Measurements from ENCODE around the gene MDGA2. TPM values are rescaled to one million over a fixed set of nuclear protein-coding genes. Genes with fewer than 3 reads are reported as not detected.
"Not testable (repeated sequence)": the region's sequence is repeated elsewhere in the genome, so short reads cannot be mapped to it uniquely, and the experiment has no call there.

MDGA2 gene
- polyA plus RNA-seq, 3 donors = 0.06 TPM; not detected in 2

DNA sequence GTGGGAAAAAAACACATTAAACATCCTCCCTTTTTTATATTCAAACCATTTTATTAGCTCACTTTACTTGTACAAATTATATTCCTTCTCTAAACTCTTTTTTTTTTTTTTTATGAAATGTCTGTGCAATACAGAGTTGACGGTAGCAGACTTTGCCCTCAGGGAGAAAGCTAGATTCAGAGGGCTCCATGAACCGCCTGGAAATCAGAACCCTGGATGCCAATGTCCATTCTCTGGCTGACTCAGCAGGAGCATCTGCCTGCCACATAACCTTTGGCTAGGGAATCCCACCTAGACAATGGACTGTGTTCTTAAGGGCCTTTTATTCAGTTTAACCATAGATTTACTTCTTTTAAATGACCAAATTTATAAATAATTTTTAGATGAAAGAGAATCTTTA lies 467.0 kb downstream of the MDGA2 start:
- 58 to 88% (median 76%) methylated on average over 2 of the region's 2 CpGs for WGBS, 3 donors
- H3K27ac ChIP-seq (ENCODE audit: low read depth, low read length) = no peak overlapping the region

DNA sequence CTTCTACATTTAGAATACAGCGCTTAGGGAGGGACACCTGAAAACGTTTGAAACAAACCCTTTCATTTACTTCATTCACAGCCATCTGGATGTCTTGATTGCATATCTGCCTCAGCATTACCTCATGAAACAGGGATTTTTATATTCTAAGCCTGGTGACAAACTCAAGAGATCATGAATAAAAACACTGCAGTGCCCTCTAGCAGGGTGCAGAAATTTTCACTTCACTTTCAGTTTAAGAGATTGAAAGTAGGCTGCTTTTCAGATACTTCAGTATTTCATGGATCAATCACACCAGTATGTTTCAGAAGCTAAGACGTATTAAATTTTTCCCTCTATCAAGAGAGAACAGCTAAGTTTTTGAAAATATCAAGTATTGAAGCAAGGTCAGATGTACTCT lies 467.8 kb downstream of the MDGA2 start:
- 46 to 56% (median 46%) methylated on average over 3 of the region's 3 CpGs for WGBS, 3 donors
- H3K27ac ChIP-seq (ENCODE audit: low read depth, low read length) = no peak overlapping the region

DNA sequence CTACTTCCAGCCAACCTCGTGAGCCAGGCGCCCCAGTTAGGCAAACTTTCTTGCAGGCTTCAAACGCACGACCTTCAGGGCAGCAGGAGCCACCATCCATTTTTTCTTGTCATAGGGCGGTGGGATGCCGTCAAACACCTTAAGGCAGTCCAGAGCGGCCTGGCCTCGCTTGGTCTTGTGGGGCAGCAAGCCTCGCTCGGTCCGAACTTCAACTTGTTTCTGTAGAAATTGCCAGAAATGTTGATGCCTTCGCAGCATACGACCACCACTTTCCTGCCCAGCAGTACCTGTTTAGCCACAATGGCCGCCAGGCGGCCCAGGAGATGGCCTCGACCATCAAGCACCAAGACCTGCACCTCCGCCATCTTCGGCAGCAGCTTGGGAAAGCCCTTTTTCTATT lies 474.7 kb downstream of the MDGA2 start:
- 85 to 95% (median 94%) methylated on average over 18 of the region's 18 CpGs for WGBS, 3 donors
- no peak overlapping the region for H3K27ac ChIP-seq (ENCODE audit: low read depth, low read length)

DNA sequence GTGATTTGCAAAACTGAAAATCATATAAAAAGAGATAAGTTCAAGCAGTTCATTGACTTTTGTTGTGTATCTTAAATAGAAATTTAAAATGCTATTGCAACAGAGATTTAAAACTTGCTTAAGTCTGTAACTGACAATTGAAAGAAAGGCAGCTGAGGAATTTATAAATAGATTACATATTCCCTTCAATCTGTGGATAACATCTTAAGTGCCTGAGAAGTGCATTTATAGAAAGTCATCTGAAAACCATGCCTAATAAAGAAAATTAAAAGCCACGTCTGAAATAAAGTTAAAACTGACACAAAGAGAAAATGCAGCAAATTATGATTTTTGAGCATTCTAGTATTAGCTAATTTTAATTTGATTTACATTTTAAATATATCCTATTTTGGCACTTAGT lies 479.8 kb downstream of the MDGA2 start:
- H3K27ac ChIP-seq (ENCODE audit: low read depth, low read length) = no peak overlapping the region
- 61 to 82% (median 81%) methylated on average over 1 of the region's 1 CpG for WGBS, 3 donors

DNA sequence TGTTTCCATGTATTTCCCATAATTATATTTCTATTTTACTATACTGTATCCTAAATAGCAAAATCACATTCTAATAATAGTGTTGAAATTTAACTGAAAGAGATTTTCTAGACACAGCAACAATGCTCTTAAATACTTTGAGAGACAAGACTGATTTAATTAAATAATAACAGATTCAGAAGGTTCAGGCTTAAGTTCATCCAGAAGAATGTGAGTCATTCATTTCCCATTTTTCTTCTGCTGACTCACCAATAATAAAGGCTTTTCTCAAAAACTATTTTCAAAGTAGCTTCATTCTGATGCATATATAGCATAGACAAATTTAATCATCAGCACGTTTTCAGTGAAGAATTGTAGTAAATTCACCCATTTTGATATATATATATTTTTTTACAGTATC lies 481.4 kb downstream of the MDGA2 start:
- WGBS, 3 donors = 36 to 38% (median 38%) methylated on average over 1 of the region's 1 CpG
- no peak overlapping the region for H3K27ac ChIP-seq (ENCODE audit: low read depth, low read length)

DNA sequence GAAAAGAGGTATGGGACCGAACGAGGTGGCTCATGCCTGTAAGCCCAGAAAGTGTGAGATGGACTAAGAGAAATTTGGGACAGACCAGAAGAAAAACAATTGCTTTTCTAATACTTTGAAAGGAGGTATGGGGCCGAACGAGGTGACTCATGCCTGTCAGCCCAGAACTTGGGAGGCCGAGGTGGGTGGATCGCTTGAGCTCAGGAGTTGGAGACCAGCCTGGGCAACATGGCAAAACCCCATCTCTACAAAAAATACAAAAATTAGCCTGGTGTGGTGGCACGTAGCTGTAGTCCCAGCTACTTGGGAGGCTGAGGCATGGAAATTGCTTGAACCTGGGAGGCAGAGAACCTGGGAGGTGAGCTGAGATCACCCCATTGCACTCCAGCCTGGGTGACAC lies 483.2 kb downstream of the MDGA2 start:
- WGBS, 3 donors = 73 to 85% (median 85%) methylated on average over 7 of the region's 7 CpGs

DNA sequence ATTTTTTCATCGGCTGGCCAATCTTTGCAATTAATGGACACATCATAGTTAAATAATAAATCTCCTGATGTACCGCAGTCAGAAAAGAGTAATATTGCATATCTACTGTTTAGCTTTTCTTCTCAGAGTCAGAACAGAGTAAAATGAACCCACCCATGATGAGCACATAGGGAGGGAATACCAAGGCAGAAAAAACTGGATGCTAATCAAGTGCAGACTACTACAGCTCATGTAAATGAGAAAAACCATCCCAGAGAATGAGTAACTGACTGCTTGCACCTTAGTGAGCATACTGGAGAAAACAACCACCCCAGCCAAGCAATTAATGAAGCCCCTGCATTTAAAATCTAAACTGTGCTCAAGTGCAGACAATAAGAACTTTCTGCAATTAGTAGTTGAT lies 483.7 kb downstream of the MDGA2 start:
- no peak overlapping the region for H3K27ac ChIP-seq (ENCODE audit: low read depth, low read length)
- WGBS, 3 donors = 84 to 87% (median 85%) methylated on average over 2 of the region's 2 CpGs

More for the DNA sequence above, 483.2 kb downstream of the MDGA2 start:
- not testable (repeated sequence) for H3K27ac ChIP-seq (ENCODE audit: low read depth, low read length)

DNA sequence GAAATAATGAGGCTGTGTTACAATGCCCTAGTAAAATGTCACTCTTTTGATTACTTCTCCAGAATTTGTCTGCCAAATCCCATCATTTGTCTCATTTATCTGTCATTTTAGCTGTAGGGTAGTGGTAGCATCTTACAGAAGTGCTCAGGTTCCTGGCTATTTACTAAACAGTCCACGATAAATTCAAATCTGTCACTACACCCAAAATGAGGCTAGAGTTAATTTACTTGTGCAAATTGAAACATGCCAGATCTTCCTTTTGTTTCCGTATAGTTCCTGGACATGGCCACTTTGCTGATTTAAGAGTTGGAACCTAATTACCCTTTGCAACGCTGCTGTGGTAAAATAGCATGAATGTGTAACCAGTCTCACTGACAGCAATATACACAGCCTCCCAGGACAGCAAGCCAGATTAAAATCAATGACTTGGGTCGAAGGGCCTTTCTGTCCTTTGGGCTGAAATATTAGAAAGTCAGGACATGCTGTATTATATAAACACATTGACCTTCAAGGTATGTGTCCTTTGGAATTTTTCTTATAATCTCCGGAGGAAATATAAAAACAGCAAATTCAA lies 485.4 kb downstream of the MDGA2 start:
- 47 to 76% (median 74%) methylated on average over 5 of the region's 5 CpGs for WGBS, 3 donors
- no peak overlapping the region for H3K27ac ChIP-seq (ENCODE audit: low read depth, low read length)

DNA sequence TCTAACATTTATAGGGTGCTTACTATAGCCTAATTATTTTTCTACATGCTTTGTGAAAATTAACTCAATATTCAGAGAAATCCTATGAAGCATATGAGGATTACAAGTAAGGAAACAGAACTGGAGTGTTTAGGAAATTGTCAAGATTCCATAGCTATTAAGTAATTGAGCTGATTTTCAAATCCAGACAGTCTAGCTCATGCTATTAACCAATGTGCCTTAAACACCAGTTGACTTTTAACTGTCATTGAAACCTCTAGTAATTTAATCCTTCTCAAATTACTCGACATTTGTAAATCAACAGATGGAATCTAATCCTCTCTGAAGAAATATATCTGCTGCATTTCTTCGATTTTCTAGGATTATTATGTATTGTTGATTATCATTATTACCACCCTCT lies 488.9 kb downstream of the MDGA2 start:
- 65 to 67% (median 67%) methylated on average over 2 of the region's 2 CpGs for WGBS, 3 donors
- H3K27ac ChIP-seq (ENCODE audit: low read depth, low read length) = no peak overlapping the region

DNA sequence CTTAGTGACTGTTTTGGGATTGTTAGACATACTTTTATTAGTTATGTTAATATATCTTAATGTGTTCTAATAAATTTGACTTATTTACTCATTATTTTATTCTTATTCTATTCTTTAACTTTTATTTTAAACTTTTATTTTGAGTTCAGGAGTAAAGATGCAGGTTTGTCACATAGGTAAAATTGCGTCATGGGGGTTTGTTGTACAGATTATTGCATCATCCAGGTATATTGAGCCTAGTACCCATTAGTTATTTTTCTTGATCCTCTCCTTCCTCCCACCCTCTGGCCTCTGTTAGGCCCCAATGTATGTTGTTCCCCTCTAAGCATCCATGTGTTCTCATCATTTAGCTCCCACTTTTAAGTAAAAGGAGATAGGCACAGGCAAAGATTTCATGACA lies 495.5 kb downstream of the MDGA2 start:
- WGBS, 3 donors = 67 to 95% (median 93%) methylated on average over 1 of the region's 1 CpG
- H3K27ac ChIP-seq (ENCODE audit: low read depth, low read length) = no peak overlapping the region

DNA sequence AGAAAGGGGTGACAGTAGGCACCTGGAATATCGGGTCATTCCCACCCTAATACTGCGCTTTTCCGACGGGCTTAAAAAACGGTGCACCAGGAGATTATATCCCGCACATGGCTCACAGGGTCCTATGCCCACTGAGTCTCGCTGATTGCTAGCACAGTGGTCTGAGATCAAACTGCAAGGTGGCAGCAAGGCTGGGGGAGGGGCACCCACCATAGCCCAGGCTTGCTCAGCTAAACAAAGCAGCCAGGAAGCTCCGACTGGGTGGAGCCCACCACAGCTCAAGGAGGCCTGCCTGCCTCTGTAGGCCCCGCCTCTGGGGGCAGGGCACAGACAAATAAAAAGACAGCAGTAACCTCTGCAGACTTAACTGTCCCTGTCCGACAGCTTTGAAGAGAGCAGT lies 503.5 kb downstream of the MDGA2 start:
- H3K27ac ChIP-seq (ENCODE audit: low read depth, low read length) = not testable (repeated sequence)
- WGBS, 3 donors = 83 to 93% (median 90%) methylated on average over 10 of the region's 10 CpGs

DNA sequence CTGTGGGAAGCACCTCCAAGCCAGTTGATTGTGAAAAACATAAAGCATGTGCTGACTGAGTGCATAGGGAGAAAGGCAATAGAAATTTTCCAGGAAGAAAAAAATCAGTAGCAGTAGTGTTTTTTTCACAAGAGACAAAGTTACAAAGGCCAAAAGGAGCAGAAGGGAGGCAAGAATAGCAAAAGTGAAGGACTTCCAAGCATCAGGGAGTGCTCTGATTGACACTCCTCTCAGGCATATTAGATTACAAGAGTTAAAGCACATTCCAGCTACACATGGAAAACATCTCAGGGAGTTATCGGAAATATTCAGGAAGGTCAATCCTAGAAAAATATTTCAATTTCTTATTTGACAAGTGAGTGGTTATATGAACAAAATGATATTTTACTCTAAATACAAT lies 508.0 kb downstream of the MDGA2 start:
- H3K27ac ChIP-seq (ENCODE audit: low read depth, low read length) = no peak overlapping the region
- 82 to 88% (median 85%) methylated on average over 1 of the region's 1 CpG for WGBS, 3 donors

DNA sequence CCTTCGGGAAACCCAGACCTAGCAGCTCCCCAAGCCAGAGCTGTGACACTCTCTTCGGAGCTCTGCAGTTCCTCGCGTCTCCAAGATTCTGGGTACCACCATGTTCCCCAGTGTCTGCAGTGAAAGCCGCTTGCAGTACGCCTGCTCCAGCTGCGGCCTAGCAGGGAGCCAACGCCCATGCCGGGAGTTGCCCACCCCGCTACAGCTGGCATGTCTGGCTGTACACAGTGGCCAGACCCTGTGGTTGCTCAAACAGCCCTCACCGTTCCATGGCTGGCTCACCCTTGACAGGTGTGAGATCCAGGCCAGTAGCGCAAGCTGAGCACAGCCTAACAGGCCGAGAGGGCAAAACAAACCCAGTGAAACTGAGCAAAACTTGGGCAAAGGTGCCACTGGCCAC lies 520.0 kb downstream of the MDGA2 start:
- 89 to 96% (median 93%) methylated on average over 13 of the region's 13 CpGs for WGBS, 3 donors
- H3K27ac ChIP-seq (ENCODE audit: low read depth, low read length) = no peak overlapping the region

DNA sequence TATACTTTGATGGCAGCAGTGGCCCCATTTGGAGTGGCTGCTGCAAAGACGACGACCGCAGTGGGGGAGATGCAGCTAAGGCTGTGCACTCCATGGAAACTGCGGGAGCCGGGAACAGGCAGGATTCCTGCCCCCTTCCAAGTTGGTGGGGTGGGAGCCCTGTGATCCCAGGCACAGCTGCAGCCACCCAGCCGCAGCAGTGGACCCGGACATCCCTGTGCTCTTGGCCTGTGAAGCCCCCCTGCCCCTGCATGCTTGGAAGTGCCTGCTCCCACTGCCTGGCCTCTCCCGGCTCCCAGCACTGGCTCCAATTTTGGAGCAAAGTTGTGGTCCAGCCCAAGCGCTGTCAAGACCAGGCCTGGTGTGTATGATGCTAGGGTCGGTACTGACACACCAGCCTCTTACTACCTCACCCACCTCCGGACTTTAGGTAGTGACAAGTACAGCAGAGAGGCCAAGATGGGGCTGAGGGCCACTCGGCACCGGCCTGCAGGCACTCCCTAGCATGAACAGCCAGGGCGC lies 521.1 kb downstream of the MDGA2 start:
- H3K27ac ChIP-seq (ENCODE audit: low read depth, low read length) = no peak overlapping the region
- 88 to 92% (median 91%) methylated on average over 13 to 14 of the region's 14 CpGs for WGBS, 3 donors

DNA sequence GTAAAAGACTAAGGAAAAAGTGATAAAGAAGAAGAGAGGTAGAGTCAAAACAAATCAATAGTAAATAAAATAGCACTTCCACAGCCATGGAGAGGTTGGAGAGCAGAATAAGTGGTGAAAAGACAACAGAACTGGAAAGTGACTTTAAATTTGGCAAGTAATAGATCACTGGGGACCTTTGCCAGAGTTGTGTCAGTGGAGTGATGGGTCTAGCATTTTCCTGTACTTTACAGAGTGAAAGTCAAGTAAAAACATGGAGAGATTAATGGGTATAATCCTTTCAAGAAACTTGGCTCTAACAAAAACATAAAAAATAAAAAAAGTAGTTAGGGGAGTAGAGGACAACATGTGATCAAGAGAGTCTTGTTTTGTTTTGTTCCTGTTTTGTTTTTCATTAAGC lies 521.7 kb downstream of the MDGA2 start:
- H3K27ac ChIP-seq (ENCODE audit: low read depth, low read length) = no peak overlapping the region

DNA sequence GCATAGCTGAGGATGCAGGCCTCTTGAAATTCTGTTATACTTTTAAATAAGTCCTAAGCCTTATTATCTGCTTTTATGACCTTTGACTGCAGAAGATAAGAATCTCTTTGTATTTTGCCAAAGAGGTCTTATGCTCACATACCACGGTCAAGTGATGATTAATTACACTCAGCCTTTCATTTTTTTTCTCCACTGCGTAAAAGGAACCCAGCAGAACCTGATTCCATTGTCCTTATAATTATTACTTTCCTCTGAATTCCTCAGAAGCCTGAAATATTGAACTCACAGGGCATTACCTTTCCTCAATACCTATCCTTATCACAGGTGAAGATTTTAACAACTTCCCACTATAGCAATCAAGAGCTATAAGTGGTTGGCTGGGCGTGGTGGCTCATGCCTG lies 525.1 kb downstream of the MDGA2 start:
- 27 to 70% (median 67%) methylated on average over 3 of the region's 3 CpGs for WGBS, 3 donors
- H3K27ac ChIP-seq (ENCODE audit: low read depth, low read length) = no peak overlapping the region

DNA sequence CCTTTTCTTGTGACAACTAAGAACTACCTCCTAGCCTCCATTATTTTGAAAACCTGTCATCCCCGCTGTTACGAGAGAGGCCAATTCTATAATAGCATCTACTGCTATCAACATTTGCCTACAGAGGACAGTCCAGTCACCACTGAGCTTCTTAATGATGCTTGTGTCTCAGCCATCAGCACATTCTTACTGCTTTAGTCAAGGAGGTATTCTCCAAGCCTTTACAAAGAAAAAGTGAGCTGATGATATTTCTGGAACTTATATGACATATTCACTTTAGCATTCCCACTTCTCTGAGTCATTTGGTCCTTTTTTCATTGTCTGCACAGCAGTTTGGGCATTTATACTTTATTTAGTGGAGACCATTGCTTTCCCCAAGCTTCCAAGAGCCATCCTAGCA lies 526.1 kb downstream of the MDGA2 start:
- no peak overlapping the region for H3K27ac ChIP-seq (ENCODE audit: low read depth, low read length)
- WGBS, 3 donors = 84 to 99% (median 92%) methylated on average over 2 of the region's 2 CpGs

DNA sequence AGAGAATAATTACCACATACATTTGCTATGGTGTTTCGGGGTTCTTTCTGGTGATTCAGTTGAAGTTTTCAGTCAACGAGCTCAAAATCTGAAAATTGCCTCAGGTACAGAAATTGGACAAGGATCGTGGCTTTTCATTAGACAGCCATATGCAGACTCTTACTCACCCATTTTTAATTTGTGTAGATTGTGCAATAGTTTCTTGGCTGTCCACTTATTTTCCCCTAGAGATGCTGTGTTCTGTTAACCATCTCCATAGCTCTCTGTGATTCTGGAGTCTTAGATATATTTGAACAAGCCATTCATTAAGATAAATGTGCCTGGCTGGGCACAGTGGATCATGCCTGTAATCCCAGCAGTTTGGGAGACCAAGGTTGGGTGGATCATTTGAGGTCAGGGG lies 526.7 kb downstream of the MDGA2 start:
- no peak overlapping the region for H3K27ac ChIP-seq (ENCODE audit: low read depth, low read length)
- WGBS, 3 donors = 82 to 87% (median 83%) methylated on average over 3 of the region's 3 CpGs

DNA sequence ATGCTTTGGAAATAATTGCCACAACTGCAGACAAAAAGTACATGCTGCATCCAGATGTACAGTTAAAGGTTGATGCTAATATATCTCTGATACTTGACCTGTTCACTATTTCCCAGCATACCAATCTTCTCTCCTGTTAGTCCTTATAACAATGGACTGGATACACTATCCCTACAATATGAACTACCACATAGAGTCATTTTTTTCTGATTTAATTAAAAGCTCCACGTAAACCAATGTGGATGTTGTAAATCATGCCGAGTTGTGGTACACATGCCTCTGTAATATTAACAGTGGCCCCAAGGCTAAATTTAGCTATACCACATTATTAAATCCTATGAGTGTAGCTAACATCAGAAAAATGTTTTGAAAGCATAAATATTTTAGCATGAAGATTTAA lies 554.8 kb downstream of the MDGA2 start:
- H3K27ac ChIP-seq (ENCODE audit: low read depth, low read length) = no peak overlapping the region
- WGBS, 3 donors = 46 to 67% (median 49%) methylated on average over 2 of the region's 2 CpGs

DNA sequence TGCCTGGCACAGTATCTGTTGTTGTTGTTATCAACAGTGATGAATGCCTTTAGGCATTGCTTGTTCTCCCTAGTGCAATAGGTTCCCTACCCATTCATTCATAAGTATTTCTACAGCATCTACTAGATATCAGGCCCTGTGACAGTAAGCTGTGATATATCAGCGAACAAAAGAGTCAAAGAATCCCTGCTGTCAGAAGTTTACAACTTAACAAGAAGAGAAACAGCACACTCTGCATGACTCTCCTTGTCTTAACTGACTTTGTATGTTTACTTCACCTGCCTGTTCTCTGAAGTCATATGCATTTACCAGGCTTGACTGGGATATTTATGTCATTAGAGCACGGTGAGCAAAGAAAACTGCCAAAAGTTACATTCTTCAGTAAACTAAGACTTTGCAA lies 571.6 kb downstream of the MDGA2 start:
- no peak overlapping the region for H3K27ac ChIP-seq (ENCODE audit: low read depth, low read length)
- 25 to 45% (median 45%) methylated on average over 2 of the region's 2 CpGs for WGBS, 3 donors

DNA sequence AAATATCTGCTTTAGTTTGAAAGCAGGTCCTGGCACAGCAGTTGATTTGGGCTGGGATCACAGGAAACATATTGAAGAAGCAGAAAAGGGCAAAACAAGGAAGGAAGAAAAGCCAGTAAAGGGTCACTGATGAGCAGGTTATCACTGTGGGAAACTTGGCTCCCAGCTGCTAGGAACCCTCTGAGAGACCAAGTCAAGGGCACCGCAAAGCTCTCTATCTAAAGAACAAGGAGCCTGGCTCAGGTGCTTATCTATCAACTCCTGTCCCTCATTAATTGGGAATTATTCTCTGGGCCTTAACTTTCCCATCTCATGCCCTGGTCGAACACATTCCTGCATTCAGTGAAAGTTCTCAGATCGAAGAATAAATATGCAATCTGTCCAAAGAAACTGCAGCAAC lies 572.9 kb downstream of the MDGA2 start:
- 27 to 55% (median 48%) methylated on average over 3 of the region's 3 CpGs for WGBS, 3 donors
- H3K27ac ChIP-seq (ENCODE audit: low read depth, low read length) = no peak overlapping the region

All from adipose tissue (tissue), 3 donors.